ENCODE measurements around the gene MTOR.

- TF ChIP-seq EZH2 (IDR thresholded peaks at IDR 0.05) (no peak), POLR2AphosphoS5 (IDR thresholded peaks at IDR 0.05; ENCODE audit: borderline replicate concordance, low read depth, low read length) (no peak)
Measured at GRCh38 chr1:11289064-11289463, 26.7 kb upstream of the MTOR start.
